BJ (cell line): ENCODE measurements around the gene SPP2. TPM values are rescaled to one million over a fixed set of nuclear protein-coding genes. Genes with fewer than 3 reads are reported as not detected.

Experiments
- CTCF ChIA-PET: fragments of 350-600 bp; formaldehyde crosslinking; extraction: SDS; loops from one replicate; lab custom pipeline; 2021; ENCODE audit warnings: antibody characterized with exemption, inconsistent platforms; lab: Yijun Ruan, JAX
- POLR2A ChIA-PET: fragments of 300-600 bp; sonication (Branson Sonifier 250); formaldehyde crosslinking; extraction: SDS; loops from one replicate; lab custom pipeline; 2021; ENCODE audit warnings: antibody characterized with exemption; lab: Charles Lee
- DNase-seq: peaks from one replicate; pipeline ENCODE4 v3.0.0-alpha.2; 2011; ENCODE audit warnings: low read depth
- H3K27me3 ChIP-seq: 2 replicates; pipeline ENCODE4 v1.6.0; 2011; ENCODE audit warnings: low read length; ENCODE audit not compliant: control insufficient read depth, insufficient read depth
- H3K36me3 ChIP-seq: 2 replicates; pipeline ENCODE4 v1.5.1; 2011; ENCODE audit warnings: low read length; ENCODE audit not compliant: control insufficient read depth, insufficient read depth
- H3K4me3 ChIP-seq: 2 replicates; pipeline ENCODE4 v1.5.1; 2011; ENCODE audit warnings: low read depth, mild to moderate bottlenecking, control low read depth, low read length
- CTCF ChIP-seq: IDR thresholded peaks from 2 replicates; pipeline ENCODE4 v1.5.1; 2011; ENCODE audit warnings: low read depth, mild to moderate bottlenecking, control low read depth, inconsistent platforms, low read length, moderate library complexity; ENCODE audit not compliant: insufficient read depth
- polyA plus RNA-seq: library from polyadenylated mRNA; depleted of rRNA; stranded (reverse); fragments of >200 nt; gene quantifications from 2 replicates; pipeline ENCODE4 v1.2.3, GENCODE V29; 2011

The SPP2 gene
- polyA plus RNA-seq, 1 experiment: not detected

- no peak for DNase-seq
- Histone ChIP-seq H3K4me3 (no peak overlapping the region), H3K36me3 (no peaks in the 10 kb centered on the region), H3K27me3 (peaks cover 2% of the 10 kb centered on the region; the same call in 1 of the 2 replicates)
- ChIA-PET POLR2A (no interaction called here), CTCF (no interaction called here)
- no peak for TF ChIP-seq CTCF
Observed at GRCh38 chr2:234098681-234099080, 48.2 kb downstream of the SPP2 start.

- ChIA-PET CTCF (no interaction called here), POLR2A (no interaction called here)
- peaks cover 2% of the 10 kb centered on the region; the same call in 1 of the 2 replicates for H3K27me3 ChIP-seq
- no peaks in the 10 kb centered on the region for H3K36me3 ChIP-seq
- no peak for DNase-seq
- TF ChIP-seq CTCF: no peak
- H3K4me3 ChIP-seq: no peak overlapping the region
Observed at GRCh38 chr2:234099266-234099665, 48.8 kb downstream of the SPP2 start.

GRCh38 chr2:234100686-234101085 lies 50.2 kb downstream of the SPP2 start:
- ChIA-PET CTCF (no interaction called here), POLR2A (no interaction called here)
- Histone ChIP-seq H3K36me3 (no peaks in the 10 kb centered on the region), H3K27me3 (peaks cover 2% of the 10 kb centered on the region; the same call in 1 of the 2 replicates), H3K4me3 (no peak overlapping the region)
- TF ChIP-seq CTCF: no peak
- no peak for DNase-seq

GRCh38 chr2:234102112-234102511 lies 51.6 kb downstream of the SPP2 start:
- H3K27me3 ChIP-seq: peaks cover 2% of the 10 kb centered on the region; the same call in 1 of the 2 replicates
- no peak for TF ChIP-seq CTCF
- DNase-seq: no peak
- no peaks in the 10 kb centered on the region for H3K36me3 ChIP-seq
- H3K4me3 ChIP-seq: no peak overlapping the region
- POLR2A ChIA-PET: no interaction called here
- CTCF ChIA-PET: interaction anchor here (0.7 kb wide), 1 partner anchor 172 kb away, joined by 3 read pairs; no protein-coding TSS in a partner anchor

GRCh38 chr2:234107861-234108260 lies 57.4 kb downstream of the SPP2 start:
- DNase-seq: no peak
- no peak for TF ChIP-seq CTCF
- H3K36me3 ChIP-seq: no peaks in the 10 kb centered on the region
- CTCF ChIA-PET: no interaction called here
- POLR2A ChIA-PET: no interaction called here
- H3K27me3 ChIP-seq: no peaks in the 10 kb centered on the region
- no peak overlapping the region for H3K4me3 ChIP-seq
